Measurements from ENCODE around the gene MTUS2.

Gene MTUS2

GRCh38 chr13:28889086-28889732 lies 69.1 kb downstream of the MTUS2 start:
- TF ChIP-seq SPI1 (IDR thresholded peaks at IDR 0.05; ENCODE audit: borderline replicate concordance, low read depth): no peak
- TF ChIP-seq REST (IDR thresholded peaks at IDR 0.05; ENCODE audit: insufficient replicate concordance, low read depth): no peak
- no peak for TF ChIP-seq POLR2AphosphoS5 (IDR thresholded peaks at IDR 0.05; ENCODE audit: low read depth)
- TF ChIP-seq CTCF (IDR thresholded peaks at IDR 0.05; ENCODE audit: insufficient read depth, low read length): no peak
- no peak for TF ChIP-seq GABPA (IDR thresholded peaks at IDR 0.05; ENCODE audit: low read depth)
- Histone ChIP-seq H3K4me3 (replicated peaks; ENCODE audit: insufficient read depth, low read length) (no peak overlapping the region), H3K27me3 (ENCODE audit: insufficient read depth, poor library complexity, severe bottlenecking) (no peaks in the 10 kb centered on the region), H3K27ac (replicated peaks) (no peak overlapping the region)
- no peak for DNase-seq (ENCODE audit: low read depth in 1 of 2, low spot score in 1 of 2)

- Histone ChIP-seq H3K4me3 (replicated peaks; ENCODE audit: insufficient read depth, low read length) (no peak overlapping the region), H3K27me3 (ENCODE audit: insufficient read depth, poor library complexity, severe bottlenecking) (no peaks in the 10 kb centered on the region), H3K27ac (replicated peaks) (no peak overlapping the region)
- no peak for DNase-seq (ENCODE audit: low read depth in 1 of 2, low spot score in 1 of 2)
- TF ChIP-seq SPI1 (IDR thresholded peaks at IDR 0.05; ENCODE audit: borderline replicate concordance, low read depth) (no peak), REST (IDR thresholded peaks at IDR 0.05; ENCODE audit: insufficient replicate concordance, low read depth) (no peak), GABPA (IDR thresholded peaks at IDR 0.05; ENCODE audit: low read depth) (no peak), POLR2AphosphoS5 (IDR thresholded peaks at IDR 0.05; ENCODE audit: low read depth) (no peak), CTCF (IDR thresholded peaks at IDR 0.05; ENCODE audit: insufficient read depth, low read length) (no peak)
Measured at GRCh38 chr13:28890712-28891111, 70.6 kb downstream of the MTUS2 start.

GRCh38 chr13:28918030-28918429 lies 97.9 kb downstream of the MTUS2 start:
- TF ChIP-seq REST (IDR thresholded peaks at IDR 0.05; ENCODE audit: insufficient replicate concordance, low read depth) (peak; percentile 88), GABPA (IDR thresholded peaks at IDR 0.05; ENCODE audit: low read depth) (no peak)
- Histone ChIP-seq H3K4me3 (replicated peaks; ENCODE audit: insufficient read depth, low read length) (no peak overlapping the region), H3K27me3 (ENCODE audit: insufficient read depth, poor library complexity, severe bottlenecking) (no peaks in the 10 kb centered on the region), H3K27ac (replicated peaks) (no peak overlapping the region)
- DNase-seq (ENCODE audit: low read depth in 1 of 2, low spot score in 1 of 2): no peak

All from HL-60 (cell line).